H1 (cell line): ENCODE data around the gene ZFYVE16. TPM values are rescaled to one million over a fixed set of nuclear protein-coding genes. Genes with fewer than 3 reads are reported as not detected.

ENCODE experiments used
- CTCF ChIA-PET: fragments of 300-600 bp; sonication (Branson Sonifier 250); formaldehyde crosslinking; loops from one replicate; lab custom pipeline; 2021; ENCODE audit not compliant: partially characterized antibody; lab: Charles Lee
- POLR2A ChIA-PET: fragments of 300-600 bp; sonication (Branson Sonifier 250); formaldehyde crosslinking; loops from one replicate; lab custom pipeline; 2021; ENCODE audit warnings: inconsistent platforms; ENCODE audit not compliant: partially characterized antibody; lab: Charles Lee
- DNase-seq, 2 experiments: peaks; one replicate each; pipeline versions ENCODE4 v3.0.0 to v3.0.0-alpha.2; 2010 to 2022; ENCODE audit warnings: low spot score in 2 of 2, low read depth in 1 of 2, mixed read lengths in 1 of 2
- FAIRE-seq: peaks from 2 replicates; lab custom pipeline; 2011; peaks lifted over from hg19 to GRCh38; lab: Jason Lieb, UNC
- H2AFZ ChIP-seq: 2 replicates; pipeline ENCODE4 v1.8.1; 2012; ENCODE audit warnings: low read length, inconsistent platforms
- H2AK5ac ChIP-seq: 2 replicates; pipeline ENCODE4 v1.6.1; 2013; ENCODE audit warnings: low read depth, low read length
- H2BK120ac ChIP-seq: replicated peaks from 2 replicates; pipeline ENCODE3; 2013; ENCODE audit warnings: low read depth, low read length, inconsistent platforms
- H2BK12ac ChIP-seq: 2 replicates; pipeline ENCODE4 v1.6.1; 2013; ENCODE audit warnings: low read depth, low read length
- H2BK15ac ChIP-seq: 2 replicates; pipeline ENCODE4 v1.6.1; 2013; ENCODE audit warnings: low read length
- H2BK20ac ChIP-seq: 2 replicates; pipeline ENCODE4 v1.6.1; 2013; ENCODE audit warnings: low read length
- H2BK5ac ChIP-seq: 2 replicates; pipeline ENCODE4 v1.6.1; 2013; ENCODE audit warnings: low read depth, low read length
- H3K14ac ChIP-seq: 2 replicates; pipeline ENCODE4 v1.6.1; 2013; ENCODE audit warnings: inconsistent platforms; ENCODE audit not compliant: insufficient read length
- H3K18ac ChIP-seq: 2 replicates; pipeline ENCODE4 v1.6.1; 2013; ENCODE audit warnings: low read length; ENCODE audit errors: extremely low read depth
- H3K23ac ChIP-seq: 2 replicates; pipeline ENCODE4 v1.6.1; 2013; ENCODE audit warnings: inconsistent platforms; ENCODE audit not compliant: insufficient read length
- H3K23me2 ChIP-seq: 2 replicates; pipeline ENCODE4 v1.6.1; 2013; ENCODE audit warnings: low read depth, low read length
- H3K27ac ChIP-seq: 2 replicates; pipeline ENCODE4 v1.6.1; 2011; ENCODE audit warnings: low read depth, low read length, inconsistent platforms
- H3K27me3 ChIP-seq, 4 experiments: replicated peaks in 1 of 4; 1 replicate in 1 of 4; 2 replicates in 3 of 4; pipeline versions ENCODE4 v1.6.1 to v1.8.1; 2011 to 2013; ENCODE audit warnings: low read length in 3 of 4, mild to moderate bottlenecking in 3 of 4, inconsistent platforms in 2 of 4, mixed read lengths in 2 of 4, moderate library complexity in 1 of 4; ENCODE audit not compliant: control insufficient read depth in 3 of 4, insufficient read depth in 3 of 4; ENCODE audit errors: extremely low read depth in 1 of 4
- H3K36me3 ChIP-seq, 4 experiments: 2 replicates each; pipeline versions ENCODE4 v1.6.1 to v1.8.1; 2011 to 2013; ENCODE audit warnings: mild to moderate bottlenecking in 4 of 4, low read length in 3 of 4, moderate library complexity in 2 of 4, control low read depth in 1 of 4, inconsistent platforms in 1 of 4; ENCODE audit not compliant: insufficient read depth in 4 of 4, control insufficient read depth in 2 of 4
- H3K4ac ChIP-seq: replicated peaks from 2 replicates; pipeline ENCODE3; 2013; ENCODE audit warnings: low read length, low read depth, mixed read lengths, inconsistent platforms; ENCODE audit not compliant: insufficient read length
- H3K4me1 ChIP-seq, 4 experiments: replicated peaks in 1 of 4; 1 replicate in 1 of 4; 2 replicates in 3 of 4; pipeline versions ENCODE4 v1.6.1 to v1.8.1; 2011 to 2013; ENCODE audit warnings: low read length in 3 of 4, inconsistent platforms in 2 of 4, mixed read lengths in 1 of 4; ENCODE audit not compliant: insufficient read depth in 4 of 4, control insufficient read depth in 3 of 4
- H3K4me2 ChIP-seq, 2 experiments: 2 replicates each; pipeline versions ENCODE4 v1.6.1 to v1.8.1; 2011 to 2013; ENCODE audit warnings: low read depth in 2 of 2, low read length in 2 of 2, control low read depth in 1 of 2, inconsistent platforms in 1 of 2, mild to moderate bottlenecking in 1 of 2; ENCODE audit not compliant: insufficient read depth in 1 of 2
- H3K4me3 ChIP-seq, 4 experiments: fragments of 200-600, 300-600 bp in 1 of 4; sonication (generic), shearing (Covaris generic), sonication (Bioruptor Twin) in 1 of 4; 2 replicates each; pipeline versions ENCODE4 v1.5.1 to v1.8.1; 2011 to 2016; ENCODE audit warnings: low read length in 4 of 4, low read depth in 3 of 4, control low read depth in 2 of 4, inconsistent platforms in 2 of 4, mild to moderate bottlenecking in 2 of 4, mixed read lengths in 1 of 4, moderate library complexity in 1 of 4; ENCODE audit not compliant: insufficient read depth in 2 of 4; ENCODE audit errors: extremely low read depth in 1 of 4
- H3K56ac ChIP-seq: replicated peaks from 2 replicates; pipeline ENCODE3; 2013; ENCODE audit warnings: low read depth, mild to moderate bottlenecking, mixed read lengths, low read length, inconsistent platforms; ENCODE audit not compliant: insufficient read length
- H3K79me1 ChIP-seq: 2 replicates; pipeline ENCODE4 v1.6.1; 2013; ENCODE audit warnings: low read depth, low read length, control low read depth
- H3K79me2 ChIP-seq, 2 experiments: 2 replicates each; pipeline versions ENCODE4 v1.6.1 to v1.8.1; 2012 to 2013; ENCODE audit warnings: low read length in 2 of 2, mild to moderate bottlenecking in 2 of 2, inconsistent platforms in 1 of 2; ENCODE audit not compliant: insufficient read depth in 2 of 2, control insufficient read depth in 1 of 2
- H3K9ac ChIP-seq, 4 experiments: replicated peaks in 1 of 4; 1 replicate in 1 of 4; 2 replicates in 3 of 4; pipeline versions ENCODE4 v1.6.1 to v1.8.1; 2011 to 2013; ENCODE audit warnings: low read depth in 3 of 4, low read length in 3 of 4, control low read depth in 2 of 4, mild to moderate bottlenecking in 2 of 4, moderate library complexity in 2 of 4, inconsistent platforms in 1 of 4; ENCODE audit errors: extremely low read depth in 1 of 4
- H3K9me3 ChIP-seq, 2 experiments: 2 replicates each; pipeline versions ENCODE4 v1.6.1 to v1.8.1; 2012 to 2013; ENCODE audit warnings: mild to moderate bottlenecking in 2 of 2, moderate library complexity in 2 of 2, control low read depth in 1 of 2, inconsistent platforms in 1 of 2, low read depth in 1 of 2, low read length in 1 of 2, mixed read lengths in 1 of 2; ENCODE audit not compliant: insufficient read depth in 2 of 2
- H4K20me1 ChIP-seq, 2 experiments: replicated peaks in 1 of 2; 2 replicates each; pipeline versions ENCODE3 to v1.8.1; 2011 to 2013; ENCODE audit warnings: inconsistent platforms in 2 of 2, low read length in 2 of 2, mild to moderate bottlenecking in 1 of 2; ENCODE audit not compliant: insufficient read depth in 2 of 2, control insufficient read depth in 1 of 2
- H4K5ac ChIP-seq: 2 replicates; pipeline ENCODE4 v1.6.1; 2013; ENCODE audit warnings: low read length, low read depth, mixed read lengths, inconsistent platforms; ENCODE audit not compliant: insufficient read length
- H4K8ac ChIP-seq: 2 replicates; pipeline ENCODE4 v1.8.0; 2013; ENCODE audit warnings: mild to moderate bottlenecking, moderate library complexity, low read length, inconsistent platforms; ENCODE audit not compliant: insufficient read depth; ENCODE audit errors: extremely low read depth
- H4K91ac ChIP-seq: replicated peaks from 2 replicates; pipeline ENCODE3; 2013; ENCODE audit warnings: low read length, mixed read lengths, inconsistent platforms; ENCODE audit not compliant: insufficient read length
- ZNF274 ChIP-seq: IDR thresholded peaks from 2 replicates; pipeline ENCODE4 v1.7.0; 2012; ENCODE audit warnings: low read length, borderline replicate concordance; ENCODE audit errors: extremely low read depth
- WGBS, 2 experiments: shearing (Covaris generic) in 1 of 2; methylation state at CpG; one replicate each; pipeline versions ENCODE4 v1.1.6 to v1.1.7; 2013 to 2015; ENCODE audit warnings: low lambda C conversion rate in 2 of 2, mixed read lengths in 2 of 2, inconsistent platforms in 1 of 2, low coverage in 1 of 2, missing lambda C conversion rate in 1 of 2; ENCODE audit not compliant: insufficient replicate concordance in 2 of 2, insufficient coverage in 1 of 2, insufficient read length in 1 of 2; ENCODE audit errors: extremely low coverage in 1 of 2, missing lambda C conversion rate in 1 of 2; 5-methylcytosine and 5-hydroxymethylcytosine counted together
- polyA plus RNA-seq, 7 experiments: library from polyadenylated mRNA; depleted of rRNA in 3 of 7; stranded (reverse) in 5 of 7; unstranded in 2 of 7; fragments of >200 nt in 5 of 7; fragments of 200-250 nt in 2 of 7; gene quantifications; 1 replicate in 5 of 7; 2 replicates in 1 of 7; 4 replicates in 1 of 7; pipeline versions ENCODE4 v1.2.1 to v1.2.3, GENCODE V29; 2011 to 2013; ENCODE audit warnings: missing spikeins in 2 of 7, mixed read lengths in 2 of 7
- total RNA-seq: library from RNA; stranded (reverse); fragmentation: NEBNext Ultra II Directional; extraction: Animal tissue kit (Norgen Biotek cat#: 25700); gene quantifications from 2 replicates; pipeline ENCODE4 v1.2.1, GENCODE V29; 2021

The ZFYVE16 gene
- total and polyA plus RNA-seq, 2 of the 8 experiments (the other 6 are each of a cell fraction or from before 2014, with no cell fraction given), result 3.6 to 24.2 TPM

GRCh38 chr5:80438739-80439138, 30.9 kb downstream of the ZFYVE16 start:
- TF ChIP-seq ZNF274, result no peak
- Histone ChIP-seq H3K4me2 (no peak overlapping the region), H2BK12ac (no peak overlapping the region), H3K4me1 (no peaks in the 10 kb centered on the region), H4K5ac (no peak overlapping the region), H4K8ac (no peak overlapping the region), H2BK15ac (no peak overlapping the region), H2BK20ac (no peak overlapping the region), H3K14ac (no peak overlapping the region), H2AK5ac (no peak overlapping the region), H2AFZ (no peak overlapping the region), H3K18ac (no peak overlapping the region), H3K56ac (no peak overlapping the region), H3K4me3 (no peak overlapping the region), H3K23me2 (no peaks in the 10 kb centered on the region), H3K79me1 (no peaks in the 10 kb centered on the region), H3K36me3 (peaks cover 0 to 30% (median 3%) of the 10 kb centered on the region in 4 experiments; a peak in 5 of 8 replicates), H2BK5ac (no peak overlapping the region), H3K79me2 (no peaks in the 10 kb centered on the region), H3K9me3 (no peaks in the 10 kb centered on the region), H2BK120ac (no peak overlapping the region), H4K91ac (no peak overlapping the region), H4K20me1 (no peaks in the 10 kb centered on the region), H3K9ac (no peak overlapping the region; a peak in 1 of 7 replicates), H3K4ac (no peak overlapping the region), H3K27ac (no peak overlapping the region), H3K23ac (no peak overlapping the region), H3K27me3 (no peaks in the 10 kb centered on the region)
- no peak for DNase-seq
- 94% methylated on average over 4 of the region's 4 CpGs; no CpG with 5 or more reads in 1 of the 2 experiments for WGBS, 2 experiments
- ChIA-PET CTCF (interaction anchor here (1.1 kb wide), 1 partner anchor 8 kb away, joined by 3 read pairs; no protein-coding TSS in a partner anchor), POLR2A (interaction anchor here (1.1 kb wide), 1 partner anchor 185 kb away, joined by 3 read pairs; no protein-coding TSS in a partner anchor)
- no peak for FAIRE-seq
